ENCODE results near the gene TUBB2B.
"Not testable (repeated sequence)": the region's sequence is repeated elsewhere in the genome, so short reads cannot be mapped to it uniquely, and the experiment has no call there.

Gene TUBB2B

GRCh38 chr6:3183066-3183465 lies 44.4 kb downstream of the TUBB2B start:
- no peak for DNase-seq

- DNase-seq = no peak
These were observed 46.3 kb downstream of the TUBB2B start for GRCh38 chr6:3181105-3181504.

GRCh38 chr6:3179945-3180344 lies 47.5 kb downstream of the TUBB2B start:
- DNase-seq = not testable (repeated sequence)

GRCh38 chr6:3178666-3179065 lies 48.8 kb downstream of the TUBB2B start:
- not testable (repeated sequence) for DNase-seq

- DNase-seq = peak; percentile 76
These were observed 50.7 kb downstream of the TUBB2B start for GRCh38 chr6:3176562-3177355.

- DNase-seq = no peak
These were observed 51.6 kb downstream of the TUBB2B start for GRCh38 chr6:3175715-3176402.

Measured in NCI-H69 (cell line).